Fibroblast of skin of right quadriceps (primary cell): ENCODE measurements around the gene TFAP2C.
"Not testable (repeated sequence)": the region's sequence is repeated elsewhere in the genome, so short reads cannot be mapped to it uniquely, and the experiment has no call there.

ENCODE experiments used
- DNase-seq: peaks from one replicate; pipeline ENCODE4 v3.0.0-alpha.2; 2013

Gene TFAP2C

DNA sequence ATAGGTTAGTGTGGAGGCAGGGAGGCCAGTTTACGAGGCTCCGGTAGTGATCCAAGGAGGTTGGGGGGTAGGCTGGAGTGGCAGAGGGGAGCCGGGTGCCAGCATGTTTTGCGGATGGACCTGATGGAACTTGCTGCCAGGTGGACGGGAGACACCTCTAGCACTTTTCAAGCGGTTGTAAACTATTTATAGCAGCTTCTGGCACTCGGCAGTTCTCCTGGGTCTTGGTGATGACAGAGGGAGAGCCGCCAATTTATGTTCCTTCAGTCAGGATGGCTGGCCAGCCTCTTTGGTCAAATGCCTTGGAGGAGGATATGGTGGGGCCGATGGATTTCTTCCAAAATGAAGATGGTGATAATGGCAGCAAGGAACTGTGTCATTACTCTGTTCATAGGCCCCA, 28.8 kb downstream of the TFAP2C start:
- DNase-seq, result no peak

DNA sequence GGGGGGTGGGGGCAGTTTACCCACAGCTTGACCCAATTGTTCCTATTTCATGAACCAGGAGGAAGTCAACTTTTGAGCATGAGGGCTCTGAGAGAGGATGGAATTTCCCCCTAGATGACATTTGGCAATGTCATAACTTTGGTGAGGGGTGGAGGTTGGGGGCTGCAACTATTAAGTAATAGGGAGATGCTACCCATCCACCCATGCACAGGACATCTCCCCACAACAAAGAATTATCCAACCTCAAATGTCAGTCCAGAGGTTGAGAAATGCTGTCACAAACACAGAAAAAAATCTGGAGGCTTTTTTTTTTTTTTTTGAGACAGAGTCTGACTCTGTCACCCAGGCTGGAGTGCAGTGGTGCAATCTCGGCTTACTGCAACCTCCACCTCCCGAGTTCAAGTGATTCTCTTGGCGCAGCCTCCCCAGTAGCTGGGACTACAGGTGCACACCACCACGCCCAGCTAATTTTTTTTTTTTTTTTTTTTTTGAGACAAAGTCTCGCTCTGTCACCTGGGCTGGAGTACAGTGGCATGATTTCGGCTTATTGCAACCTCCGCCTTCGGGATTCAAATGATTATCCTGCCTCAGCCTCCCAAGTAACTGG, 29.3 kb downstream of the TFAP2C start:
- DNase-seq, result not testable (repeated sequence)

DNA sequence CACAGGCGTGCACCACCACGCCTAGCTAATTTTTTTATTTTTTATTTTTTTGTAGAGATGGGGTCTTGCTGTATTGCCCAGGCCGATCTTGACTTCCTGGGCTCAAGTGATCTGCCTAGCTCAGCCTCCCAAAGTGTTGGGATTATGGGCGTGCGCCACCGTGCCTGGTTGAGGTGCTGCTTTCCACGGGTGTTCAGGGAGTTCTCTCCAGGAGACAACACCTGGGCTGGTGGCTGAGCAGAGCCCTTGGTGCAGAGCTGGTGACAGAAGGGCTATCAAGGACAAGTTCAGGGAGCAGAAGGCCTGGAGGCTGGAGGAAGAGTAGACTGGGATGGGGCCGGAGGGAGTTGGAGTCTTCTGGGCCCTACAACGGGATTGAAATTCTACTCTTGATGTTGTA, 34.6 kb downstream of the TFAP2C start:
- DNase-seq, result no peak

GRCh38 chr20:56664796-56665195, 35.7 kb downstream of the TFAP2C start:
- DNase-seq, result no peak

DNA sequence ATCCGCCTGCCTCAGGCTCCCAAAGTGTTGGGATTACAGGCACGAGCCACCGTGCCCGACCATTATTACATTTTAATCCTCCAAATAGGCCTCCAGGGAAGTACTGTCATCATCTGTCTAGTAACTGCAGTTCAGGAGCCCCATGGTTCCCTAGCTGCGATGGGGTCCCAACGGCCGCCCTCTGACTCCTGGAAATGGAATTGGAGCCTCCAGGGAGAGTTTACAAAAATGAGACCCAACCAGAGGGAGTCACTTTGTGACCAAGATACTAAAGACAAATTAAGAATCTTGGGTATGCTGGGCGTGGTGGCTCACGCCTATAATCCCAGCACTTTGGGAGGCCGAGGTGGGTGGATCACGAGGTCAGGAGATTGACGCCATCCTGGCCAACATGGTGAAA, 36.7 kb downstream of the TFAP2C start:
- no peak for DNase-seq

DNA sequence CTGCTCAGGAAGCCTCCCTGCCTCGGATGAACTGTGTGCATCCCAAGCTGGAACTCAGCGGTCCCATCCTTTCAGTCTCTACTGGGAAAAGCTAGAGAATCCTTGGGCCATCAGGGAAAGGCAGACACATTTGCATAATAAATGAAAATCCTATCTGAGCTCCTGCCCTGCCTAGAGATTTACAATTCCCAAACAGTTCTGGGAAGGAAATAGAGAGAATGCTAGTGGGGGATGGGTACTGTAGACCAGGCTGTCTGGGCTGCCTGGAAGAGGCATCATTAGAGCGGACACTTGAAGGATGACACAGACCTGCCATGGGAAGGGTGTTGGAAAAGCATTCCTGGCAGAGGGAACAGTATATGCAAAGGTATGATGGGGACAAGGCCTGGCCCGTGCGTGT, 44.3 kb downstream of the TFAP2C start:
- no peak for DNase-seq

- DNase-seq, result no peak
Observed at GRCh38 chr20:56676001-56676400, 46.9 kb downstream of the TFAP2C start.

DNA sequence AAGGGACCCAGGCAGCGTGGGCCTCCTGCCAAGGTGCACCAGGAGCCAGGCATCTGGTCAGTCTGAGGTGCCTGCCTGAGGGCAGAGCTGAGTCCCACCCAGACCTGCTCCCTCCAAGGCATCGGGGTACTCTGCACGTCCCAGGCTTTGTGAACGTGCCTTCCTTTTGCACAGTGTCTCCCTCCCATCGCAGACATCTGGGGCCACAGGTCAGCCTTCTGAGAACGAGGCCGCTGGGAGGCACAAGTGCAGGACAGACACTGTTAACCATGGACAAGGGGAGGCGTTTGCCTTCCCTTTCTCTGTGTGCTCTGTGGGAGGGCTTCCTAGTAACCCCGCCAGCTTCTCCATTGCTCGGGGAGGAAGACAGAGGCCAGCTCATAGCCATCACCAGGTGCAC, 47.6 kb downstream of the TFAP2C start:
- no peak for DNase-seq

DNA sequence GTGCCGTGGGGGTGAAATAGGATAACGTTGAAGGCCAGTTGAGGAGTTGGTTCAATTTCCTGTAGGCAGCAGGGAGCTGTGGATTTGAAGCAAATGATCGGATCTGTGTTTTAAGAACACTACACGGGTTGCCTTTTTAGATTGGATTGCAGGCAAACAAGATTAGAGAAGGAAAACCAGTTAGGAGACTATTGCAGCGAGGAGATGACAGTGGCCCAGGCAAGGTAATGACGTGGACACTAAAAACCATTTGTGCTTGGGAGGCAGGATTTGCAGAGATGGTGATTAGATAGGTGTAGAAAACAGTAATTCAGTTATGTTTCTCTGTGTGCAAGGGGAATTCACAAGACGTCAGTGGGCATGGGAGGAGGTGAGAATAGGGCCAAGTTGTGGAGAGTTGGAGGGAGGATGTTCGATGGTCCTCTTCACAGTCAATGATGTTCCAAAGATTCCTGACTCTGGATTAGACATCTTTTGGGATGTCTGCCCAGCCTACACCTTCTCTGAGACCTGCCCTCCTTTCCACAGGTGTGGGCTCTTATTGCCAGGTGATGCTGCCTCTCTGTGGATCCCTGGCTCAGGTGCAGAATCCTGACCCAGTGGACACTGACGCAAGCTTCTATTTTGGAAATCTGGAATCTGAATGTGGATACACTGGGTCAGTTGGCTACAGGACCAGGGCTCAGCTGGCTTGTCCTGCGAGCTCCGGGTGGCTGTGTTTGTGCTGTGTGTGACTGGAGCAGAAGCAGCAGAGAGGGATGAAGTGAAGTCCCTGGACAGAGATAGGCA, 54.2 kb downstream of the TFAP2C start:
- no peak for DNase-seq

DNA sequence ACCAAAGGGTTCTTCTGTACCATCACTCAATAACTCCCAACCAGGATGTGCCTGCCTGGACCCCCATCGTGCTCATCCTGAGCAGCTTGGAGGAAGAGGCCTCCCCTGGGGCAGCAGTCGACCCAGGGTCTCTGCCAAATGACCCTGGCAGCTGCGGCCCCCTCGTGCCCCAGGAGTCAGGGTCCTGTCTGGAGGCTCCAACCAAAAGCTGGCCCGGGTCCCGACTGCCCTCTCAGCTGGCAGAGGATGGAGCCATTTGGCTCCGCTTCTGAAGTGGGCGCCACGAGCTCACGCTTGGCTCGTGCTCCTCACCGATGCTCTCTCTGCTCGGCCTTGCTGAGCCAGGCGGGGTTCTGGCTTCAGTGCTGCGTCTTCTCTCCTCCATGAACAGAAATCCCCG, 56.8 kb downstream of the TFAP2C start:
- no peak for DNase-seq

DNA sequence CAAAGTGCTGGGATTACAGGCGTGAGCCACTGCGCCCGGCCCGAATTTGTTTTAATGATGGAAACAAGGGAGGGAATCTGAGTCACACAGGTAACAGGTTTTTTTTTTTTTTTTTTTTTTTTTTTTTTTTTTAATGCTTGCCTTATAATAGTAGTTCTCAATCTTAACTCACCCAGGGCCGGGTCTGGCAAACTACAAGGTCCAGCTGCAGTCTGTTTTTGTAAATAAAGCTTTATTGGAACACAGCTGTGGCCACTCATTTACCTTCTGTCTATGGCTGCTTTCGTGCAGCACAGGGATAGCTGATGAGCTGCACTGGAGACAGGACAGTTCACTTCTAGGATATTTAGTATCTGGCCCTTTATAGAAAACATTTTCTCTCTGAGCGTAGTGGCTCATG, 58.0 kb downstream of the TFAP2C start:
- no peak for DNase-seq

DNA sequence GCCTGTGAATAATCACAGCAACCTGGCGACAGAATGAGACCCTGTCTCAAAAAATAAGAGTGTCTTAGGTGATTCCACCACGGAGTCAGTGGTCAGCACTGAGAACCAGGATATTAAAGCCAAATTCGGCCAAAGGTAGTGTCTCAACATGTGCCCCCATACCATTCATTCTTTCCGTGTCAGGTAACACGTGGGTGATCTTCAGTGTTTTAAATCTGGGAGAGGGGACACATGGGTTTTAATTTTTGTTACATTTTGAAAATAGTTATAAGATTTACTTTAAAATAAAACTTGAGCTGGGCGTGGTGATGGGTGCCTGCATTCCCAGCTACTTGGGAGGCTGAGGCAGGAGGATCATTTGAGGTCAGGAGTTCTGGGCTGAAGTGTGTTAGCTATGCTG, 59.0 kb downstream of the TFAP2C start:
- DNase-seq, result no peak
